ENCODE data around the gene METTL24. TPM values are rescaled to one million over a fixed set of nuclear protein-coding genes. Genes with fewer than 3 reads are reported as not detected.

The METTL24 gene
- total RNA-seq, 1 donor from 2014 or later: 3.2 TPM

- peak overlapping the region; percentile 44 for H2AFZ ChIP-seq (replicated peaks)
- peaks cover 26% of the 10 kb centered on the region for H3K4me1 Mint-ChIP-seq
- no peaks in the 10 kb centered on the region for H3K36me3 Mint-ChIP-seq
- no peaks in the 10 kb centered on the region for H3K79me2 ChIP-seq (ENCODE audit: low read depth)
- H3K36me3 ChIP-seq: no peaks in the 10 kb centered on the region
- peak overlapping the region; percentile 12 for H3K4me2 ChIP-seq
- no peak overlapping the region for H3K9ac ChIP-seq
- H3K4me3 Mint-ChIP-seq: peak overlapping the region; percentile 33
- peaks cover 2% of the 10 kb centered on the region for H3F3A ChIP-seq (ENCODE audit: low read depth)
- H3K9me3 ChIP-seq (ENCODE audit: low read depth): no peaks in the 10 kb centered on the region
- peaks cover 20% of the 10 kb centered on the region for H3K4me1 ChIP-seq
- H3K27me3 Mint-ChIP-seq (ENCODE audit: insufficient read depth, low read depth): peaks cover 6% of the 10 kb centered on the region
- H3K27ac ChIP-seq: no peak overlapping the region
- TF ChIP-seq CTCF (IDR thresholded peaks at IDR 0.05) (no peak), EZH2 (IDR thresholded peaks at IDR 0.05) (no peak), EZH2phosphoT487 (IDR thresholded peaks at IDR 0.05) (no peak)
- H3K27ac Mint-ChIP-seq: peak overlapping the region; percentile 44
- no peaks in the 10 kb centered on the region for H3K27me3 ChIP-seq
- no peaks in the 10 kb centered on the region for H3K9me3 Mint-ChIP-seq
- no peak overlapping the region for H3K4me3 ChIP-seq
- no peak for DNase-seq (ENCODE audit: low spot score)
- no peaks in the 10 kb centered on the region for H4K20me1 ChIP-seq (ENCODE audit: low read depth)
These were observed 35.8 kb downstream of the METTL24 start for GRCh38 chr6:110322151-110322873.

- Histone ChIP-seq H3K27ac (no peak overlapping the region), H4K20me1 (ENCODE audit: low read depth) (no peaks in the 10 kb centered on the region), H3K27me3 (no peaks in the 10 kb centered on the region), H2AFZ (replicated peaks) (no peak overlapping the region), H3K36me3 (no peaks in the 10 kb centered on the region), H3K4me2 (no peak overlapping the region), H3K4me3 (no peak overlapping the region), H3F3A (ENCODE audit: low read depth) (no peaks in the 10 kb centered on the region), H3K79me2 (ENCODE audit: low read depth) (no peaks in the 10 kb centered on the region), H3K9me3 (ENCODE audit: low read depth) (no peaks in the 10 kb centered on the region), H3K4me1 (peaks cover 20% of the 10 kb centered on the region), H3K9ac (no peak overlapping the region)
- Mint-ChIP-seq H3K4me1 (peaks cover 22% of the 10 kb centered on the region), H3K36me3 (no peaks in the 10 kb centered on the region), H3K4me3 (no peak overlapping the region), H3K27ac (no peak overlapping the region), H3K9me3 (no peaks in the 10 kb centered on the region), H3K27me3 (ENCODE audit: insufficient read depth, low read depth) (peaks cover 6% of the 10 kb centered on the region)
- no peak for TF ChIP-seq EZH2 (IDR thresholded peaks at IDR 0.05)
- TF ChIP-seq CTCF (IDR thresholded peaks at IDR 0.05): no peak
- no peak for TF ChIP-seq EZH2phosphoT487 (IDR thresholded peaks at IDR 0.05)
- no peak for DNase-seq (ENCODE audit: low spot score)
These were observed 37.8 kb downstream of the METTL24 start for GRCh38 chr6:110320307-110320706.

- Mint-ChIP-seq H3K27ac (no peak overlapping the region), H3K4me3 (no peak overlapping the region), H3K27me3 (ENCODE audit: insufficient read depth, low read depth) (peaks cover 6% of the 10 kb centered on the region), H3K36me3 (no peaks in the 10 kb centered on the region), H3K9me3 (no peaks in the 10 kb centered on the region), H3K4me1 (peaks cover 22% of the 10 kb centered on the region)
- Histone ChIP-seq H3F3A (ENCODE audit: low read depth) (no peaks in the 10 kb centered on the region), H4K20me1 (ENCODE audit: low read depth) (no peaks in the 10 kb centered on the region), H3K4me3 (no peak overlapping the region), H3K27ac (no peak overlapping the region), H3K79me2 (ENCODE audit: low read depth) (no peaks in the 10 kb centered on the region), H3K9ac (no peak overlapping the region), H3K36me3 (no peaks in the 10 kb centered on the region), H3K4me1 (peaks cover 20% of the 10 kb centered on the region), H3K27me3 (no peaks in the 10 kb centered on the region), H3K9me3 (ENCODE audit: low read depth) (no peaks in the 10 kb centered on the region), H3K4me2 (no peak overlapping the region), H2AFZ (replicated peaks) (no peak overlapping the region)
- TF ChIP-seq EZH2phosphoT487 (IDR thresholded peaks at IDR 0.05) (no peak), EZH2 (IDR thresholded peaks at IDR 0.05) (no peak), CTCF (IDR thresholded peaks at IDR 0.05) (no peak)
- DNase-seq (ENCODE audit: low spot score): no peak
These were observed 38.3 kb downstream of the METTL24 start for GRCh38 chr6:110319843-110320242.
